ENCODE data around the gene STK32C. TPM values are rescaled to one million over a fixed set of nuclear protein-coding genes. Genes with fewer than 3 reads are reported as not detected.
"Not testable (repeated sequence)": the region's sequence is repeated elsewhere in the genome, so short reads cannot be mapped to it uniquely, and the experiment has no call there.

STK32C gene
- total RNA-seq, 1 donor from 2014 or later = 12.2 TPM

DNA sequence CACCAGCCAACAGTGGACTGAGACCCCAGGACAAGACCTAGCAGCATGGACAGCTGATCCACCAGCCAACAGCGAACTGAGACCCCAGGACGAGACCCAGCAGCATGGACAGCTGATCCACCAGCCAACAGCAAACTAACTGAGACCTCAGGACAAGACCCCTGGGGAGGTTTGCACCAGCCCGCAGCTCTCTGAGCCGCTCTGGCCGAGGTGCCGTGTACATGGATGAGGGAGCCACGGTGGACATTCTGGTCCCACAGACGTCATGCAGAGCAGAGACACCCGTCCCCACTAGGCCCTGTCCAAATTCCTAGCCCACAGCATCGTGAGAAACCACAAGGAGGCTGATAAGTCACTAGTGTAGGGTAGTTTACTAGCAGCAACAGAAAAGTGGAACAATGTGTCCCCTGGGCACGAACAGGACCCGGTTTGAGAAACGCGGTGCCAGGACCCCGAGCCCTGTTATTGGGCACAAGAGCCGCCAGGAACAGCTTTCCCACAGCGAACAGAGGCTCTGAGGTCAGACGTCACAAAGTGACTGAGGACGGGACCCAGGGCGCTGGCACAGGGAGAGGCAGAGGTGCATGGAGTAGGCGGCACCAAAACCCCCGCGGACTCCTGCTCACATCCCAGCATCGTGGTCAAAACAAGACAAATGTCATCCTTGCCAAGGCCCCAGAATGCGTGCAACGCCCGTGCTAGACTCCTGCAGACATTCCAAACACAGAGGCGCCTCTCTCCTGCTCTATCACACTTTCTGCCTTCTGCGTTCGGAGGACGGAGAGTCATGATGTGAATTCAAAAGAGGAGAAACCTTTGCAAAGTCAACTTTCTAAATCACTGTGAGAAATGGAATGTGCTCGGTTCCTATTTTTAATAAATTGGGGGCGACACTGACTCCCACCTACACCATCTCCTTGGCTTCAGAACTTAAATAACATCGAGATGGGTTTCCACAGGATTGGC lies 8.1 kb downstream of the STK32C start:
- H3K4me3 ChIP-seq (ENCODE audit: low read depth, low read length) = no peak overlapping the region
- no peak for DNase-seq (ENCODE audit: low read depth)
- TF ChIP-seq, protein P1, sequence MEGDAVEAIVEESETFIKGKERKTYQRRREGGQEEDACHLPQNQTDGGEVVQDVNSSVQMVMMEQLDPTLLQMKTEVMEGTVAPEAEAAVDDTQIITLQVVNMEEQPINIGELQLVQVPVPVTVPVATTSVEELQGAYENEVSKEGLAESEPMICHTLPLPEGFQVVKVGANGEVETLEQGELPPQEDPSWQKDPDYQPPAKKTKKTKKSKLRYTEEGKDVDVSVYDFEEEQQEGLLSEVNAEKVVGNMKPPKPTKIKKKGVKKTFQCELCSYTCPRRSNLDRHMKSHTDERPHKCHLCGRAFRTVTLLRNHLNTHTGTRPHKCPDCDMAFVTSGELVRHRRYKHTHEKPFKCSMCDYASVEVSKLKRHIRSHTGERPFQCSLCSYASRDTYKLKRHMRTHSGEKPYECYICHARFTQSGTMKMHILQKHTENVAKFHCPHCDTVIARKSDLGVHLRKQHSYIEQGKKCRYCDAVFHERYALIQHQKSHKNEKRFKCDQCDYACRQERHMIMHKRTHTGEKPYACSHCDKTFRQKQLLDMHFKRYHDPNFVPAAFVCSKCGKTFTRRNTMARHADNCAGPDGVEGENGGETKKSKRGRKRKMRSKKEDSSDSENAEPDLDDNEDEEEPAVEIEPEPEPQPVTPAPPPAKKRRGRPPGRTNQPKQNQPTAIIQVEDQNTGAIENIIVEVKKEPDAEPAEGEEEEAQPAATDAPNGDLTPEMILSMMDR (IDR thresholded peaks at IDR 0.05; ENCODE audit: insufficient read depth, low read length, poor library complexity, severe bottlenecking) = no peak
- H3K36me3 ChIP-seq (ENCODE audit: control insufficient read depth, insufficient read depth, low read length) = no peaks in the 10 kb centered on the region
- H3K27me3 ChIP-seq (ENCODE audit: control insufficient read depth, insufficient read depth, low read length) = peaks cover 11% of the 10 kb centered on the region

DNA sequence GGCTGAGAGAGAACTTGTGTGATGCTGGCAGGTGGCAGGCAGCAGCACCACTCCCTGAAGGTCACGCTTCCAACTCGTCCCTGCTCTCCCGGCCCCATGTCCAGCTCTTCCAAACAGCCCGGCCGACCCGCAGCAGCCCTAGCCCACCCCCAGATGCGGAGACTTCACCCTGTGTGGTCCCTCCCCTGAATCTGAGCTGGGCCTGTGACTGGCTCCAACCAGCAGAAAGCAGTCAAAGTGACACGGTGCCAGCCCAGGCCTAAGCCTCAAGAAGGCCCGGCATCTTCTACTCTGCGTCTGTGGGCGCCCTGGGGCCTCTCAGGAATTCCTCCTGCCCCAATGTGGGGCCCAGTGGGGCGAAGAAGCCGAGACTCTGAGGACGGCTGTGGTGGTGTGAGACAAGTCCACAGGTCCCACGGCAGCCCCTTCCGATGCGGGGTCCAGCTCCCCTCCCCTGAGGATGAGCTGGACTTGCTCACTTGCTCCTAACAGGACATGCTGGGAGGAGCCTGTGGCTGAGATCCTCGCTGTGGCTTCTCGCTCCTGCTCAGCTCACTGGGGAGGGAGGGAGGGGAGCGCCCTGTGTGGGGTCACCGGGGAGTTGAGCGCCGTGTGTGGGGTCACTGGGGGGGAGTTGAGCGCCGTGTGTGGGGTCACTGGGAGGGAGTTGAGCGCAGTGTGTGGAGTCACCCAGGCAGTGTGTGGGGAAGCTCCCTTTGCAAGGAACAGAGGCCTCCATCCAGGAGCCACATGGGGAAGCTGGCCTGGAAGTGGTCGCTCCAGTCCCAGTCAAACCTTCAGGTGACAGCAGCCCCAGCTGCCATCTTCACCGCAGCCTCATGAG lies 9.5 kb downstream of the STK32C start:
- H3K36me3 ChIP-seq (ENCODE audit: control insufficient read depth, insufficient read depth, low read length) = no peaks in the 10 kb centered on the region
- H3K27me3 ChIP-seq (ENCODE audit: control insufficient read depth, insufficient read depth, low read length) = peaks cover 14% of the 10 kb centered on the region
- no peak overlapping the region for H3K4me3 ChIP-seq (ENCODE audit: low read depth, low read length)
- TF ChIP-seq, protein P1 (IDR thresholded peaks at IDR 0.05; ENCODE audit: insufficient read depth, low read length, poor library complexity, severe bottlenecking) = no peak
- no peak for DNase-seq (ENCODE audit: low read depth)

DNA sequence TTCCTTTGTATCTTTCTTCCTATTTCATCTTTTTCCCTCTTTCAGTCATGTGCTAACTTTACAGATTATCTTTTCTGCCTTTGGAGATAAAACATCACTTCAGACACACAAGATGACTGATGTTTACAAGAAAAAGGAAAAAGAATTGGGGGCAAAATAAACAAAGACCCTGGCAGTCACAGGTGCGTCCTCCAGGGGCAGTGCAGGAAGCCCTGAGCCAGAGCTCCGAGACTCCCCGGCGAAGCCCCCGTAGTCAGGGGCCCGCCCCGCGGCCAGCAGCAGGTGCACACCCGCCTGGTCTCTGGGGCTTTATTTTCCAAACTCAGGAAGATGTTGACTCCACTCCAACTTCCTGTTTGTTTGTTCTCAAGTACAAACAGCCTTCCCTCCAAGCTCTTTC lies 10.2 kb downstream of the STK32C start:
- TF ChIP-seq, protein P1 (IDR thresholded peaks at IDR 0.05; ENCODE audit: insufficient read depth, low read length, poor library complexity, severe bottlenecking) = no peak
- Histone ChIP-seq H3K36me3 (ENCODE audit: control insufficient read depth, insufficient read depth, low read length) (no peaks in the 10 kb centered on the region), H3K27me3 (ENCODE audit: control insufficient read depth, insufficient read depth, low read length) (peaks cover 10% of the 10 kb centered on the region), H3K4me3 (ENCODE audit: low read depth, low read length) (no peak overlapping the region)
- DNase-seq (ENCODE audit: low read depth) = no peak

DNA sequence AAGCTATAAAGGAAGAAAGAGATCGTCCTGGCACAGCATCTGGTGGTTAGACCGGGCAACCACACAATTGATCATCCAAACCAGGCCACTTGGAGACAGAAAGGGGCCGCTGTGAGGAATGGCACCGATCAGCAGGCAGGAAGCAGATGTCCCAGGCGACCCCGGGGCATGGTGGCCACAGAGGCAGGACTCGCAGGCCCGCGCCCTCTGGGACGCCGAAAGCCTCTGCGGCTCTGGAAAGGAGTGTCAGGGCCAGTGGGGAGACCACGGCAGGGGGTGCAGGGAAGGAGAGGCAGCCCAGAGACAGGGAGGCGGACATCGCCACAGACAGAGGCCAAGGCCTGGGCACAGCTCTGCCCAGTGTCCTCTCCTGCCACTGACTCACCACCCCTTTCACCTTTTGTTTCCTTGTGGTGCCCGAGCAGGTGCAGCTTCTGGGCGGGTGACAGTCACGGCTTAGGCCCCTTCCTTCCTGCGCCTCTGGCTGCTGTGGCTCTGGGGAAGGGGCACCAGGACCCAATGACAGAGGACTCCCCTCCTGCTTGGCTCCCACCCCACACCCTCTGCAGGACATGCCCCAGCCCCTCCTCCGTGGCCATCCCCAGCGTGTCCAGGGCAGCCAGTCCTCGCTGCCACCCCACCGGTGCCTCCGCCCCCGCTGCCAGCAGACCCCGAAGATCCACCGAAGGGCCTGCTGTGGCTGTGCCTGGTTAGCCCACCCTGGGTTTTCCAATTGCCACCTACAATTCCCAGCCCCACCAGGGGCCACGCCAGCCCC lies 10.9 kb downstream of the STK32C start:
- TF ChIP-seq, protein P1 (IDR thresholded peaks at IDR 0.05; ENCODE audit: insufficient read depth, low read length, poor library complexity, severe bottlenecking) = no peak
- no peak overlapping the region for H3K4me3 ChIP-seq (ENCODE audit: low read depth, low read length)
- H3K27me3 ChIP-seq (ENCODE audit: control insufficient read depth, insufficient read depth, low read length) = peaks cover 11% of the 10 kb centered on the region
- H3K36me3 ChIP-seq (ENCODE audit: control insufficient read depth, insufficient read depth, low read length) = no peaks in the 10 kb centered on the region
- DNase-seq (ENCODE audit: low read depth) = no peak

DNA sequence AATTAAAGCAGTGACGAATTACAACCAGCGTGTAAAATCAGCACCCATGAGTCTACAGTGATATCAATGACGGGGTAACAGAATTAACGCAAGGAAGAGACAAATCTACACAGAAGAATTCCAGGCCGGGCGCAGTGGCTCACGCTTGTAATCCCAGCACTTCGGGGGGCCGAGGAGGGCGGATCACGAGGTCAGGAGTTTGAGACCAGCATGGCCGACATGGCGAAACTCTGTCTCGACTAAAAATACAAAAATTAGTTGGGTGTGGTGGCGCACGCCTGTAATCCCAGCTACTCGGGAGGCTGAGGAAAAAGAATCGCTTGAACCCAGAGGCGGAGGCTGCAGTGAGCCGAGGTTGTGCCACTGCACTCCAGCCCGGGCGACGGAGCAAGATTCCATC lies 12.3 kb downstream of the STK32C start:
- not testable (repeated sequence) for DNase-seq (ENCODE audit: low read depth); H3K36me3 ChIP-seq (ENCODE audit: control insufficient read depth, insufficient read depth, low read length); H3K4me3 ChIP-seq (ENCODE audit: low read depth, low read length)
- peaks cover 11% of the 10 kb centered on the region for H3K27me3 ChIP-seq (ENCODE audit: control insufficient read depth, insufficient read depth, low read length)

Measured in kidney epithelial cell (primary cell).